ENCODE data around the gene VSTM4. TPM values are rescaled to one million over a fixed set of nuclear protein-coding genes. Genes with fewer than 3 reads are reported as not detected.
A peak's percentile ranks its signal among the peaks of the same experiment; 100 is the strongest.

VSTM4 gene
- total and polyA plus RNA-seq, 4 donors: 2.9 to 49.4 (median 7.2) TPM

DNA sequence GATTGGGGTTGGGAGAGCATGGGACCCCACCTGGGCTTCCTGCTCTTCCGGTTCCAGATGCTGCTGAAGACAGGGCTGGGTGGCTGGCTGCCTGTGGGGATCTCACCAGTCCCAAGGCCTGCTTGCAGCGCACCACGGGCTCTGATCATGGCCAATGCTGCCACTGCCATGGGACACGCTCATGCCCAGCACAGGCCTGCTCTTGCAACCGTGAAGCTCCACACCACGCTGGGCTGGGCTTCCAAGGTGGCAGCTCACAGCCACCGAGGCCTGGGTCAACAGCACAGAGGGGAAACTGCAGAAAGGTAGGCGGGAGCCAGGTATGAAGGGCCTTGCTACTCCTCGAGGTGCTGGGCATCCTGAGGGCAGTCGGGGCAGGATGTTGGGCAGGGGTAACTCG is 103.6 kb downstream of the VSTM4 start:
- TF ChIP-seq, protein P1, sequence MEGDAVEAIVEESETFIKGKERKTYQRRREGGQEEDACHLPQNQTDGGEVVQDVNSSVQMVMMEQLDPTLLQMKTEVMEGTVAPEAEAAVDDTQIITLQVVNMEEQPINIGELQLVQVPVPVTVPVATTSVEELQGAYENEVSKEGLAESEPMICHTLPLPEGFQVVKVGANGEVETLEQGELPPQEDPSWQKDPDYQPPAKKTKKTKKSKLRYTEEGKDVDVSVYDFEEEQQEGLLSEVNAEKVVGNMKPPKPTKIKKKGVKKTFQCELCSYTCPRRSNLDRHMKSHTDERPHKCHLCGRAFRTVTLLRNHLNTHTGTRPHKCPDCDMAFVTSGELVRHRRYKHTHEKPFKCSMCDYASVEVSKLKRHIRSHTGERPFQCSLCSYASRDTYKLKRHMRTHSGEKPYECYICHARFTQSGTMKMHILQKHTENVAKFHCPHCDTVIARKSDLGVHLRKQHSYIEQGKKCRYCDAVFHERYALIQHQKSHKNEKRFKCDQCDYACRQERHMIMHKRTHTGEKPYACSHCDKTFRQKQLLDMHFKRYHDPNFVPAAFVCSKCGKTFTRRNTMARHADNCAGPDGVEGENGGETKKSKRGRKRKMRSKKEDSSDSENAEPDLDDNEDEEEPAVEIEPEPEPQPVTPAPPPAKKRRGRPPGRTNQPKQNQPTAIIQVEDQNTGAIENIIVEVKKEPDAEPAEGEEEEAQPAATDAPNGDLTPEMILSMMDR (IDR thresholded peaks at IDR 0.05; ENCODE audit: control extremely low read depth, extremely low read depth): no peak
- no peak overlapping the region for H3K4me3 ChIP-seq
- peaks cover 2 to 39% (median 11%) of the 10 kb centered on the region in 5 donors for H3K4me1 ChIP-seq (ENCODE audit: control insufficient read depth in 5 of 5, insufficient read depth in 5 of 5, low read length in 5 of 5)
- H3K36me3 ChIP-seq (ENCODE audit: control insufficient read depth in 4 of 4, insufficient read depth in 4 of 4, low read length in 4 of 4): peaks cover 0 to 1% (median 0%) of the 10 kb centered on the region in 4 donors
- no peaks in the 10 kb centered on the region for H3K27me3 ChIP-seq (ENCODE audit: control insufficient read depth in 3 of 3, insufficient read depth in 3 of 3, low read length in 2 of 3)
- H3K9me3 ChIP-seq (ENCODE audit: control insufficient read depth in 4 of 4, insufficient read depth in 3 of 4, low read length in 3 of 4): no peaks in the 10 kb centered on the region
- no peak for DNase-seq
- no peak overlapping the region for H3K27ac ChIP-seq (ENCODE audit: low read depth in 1 of 2, low read length in 1 of 2)
- no peak overlapping the region for H3K9ac ChIP-seq (ENCODE audit: insufficient read depth in 1 of 2, low read length in 2 of 2)
- 93 to 94% methylated on average over 11 of the region's 11 CpGs for WGBS, 2 donors
- ATAC-seq (ENCODE audit: insufficient read depth, low FRiP score): no peak

DNA sequence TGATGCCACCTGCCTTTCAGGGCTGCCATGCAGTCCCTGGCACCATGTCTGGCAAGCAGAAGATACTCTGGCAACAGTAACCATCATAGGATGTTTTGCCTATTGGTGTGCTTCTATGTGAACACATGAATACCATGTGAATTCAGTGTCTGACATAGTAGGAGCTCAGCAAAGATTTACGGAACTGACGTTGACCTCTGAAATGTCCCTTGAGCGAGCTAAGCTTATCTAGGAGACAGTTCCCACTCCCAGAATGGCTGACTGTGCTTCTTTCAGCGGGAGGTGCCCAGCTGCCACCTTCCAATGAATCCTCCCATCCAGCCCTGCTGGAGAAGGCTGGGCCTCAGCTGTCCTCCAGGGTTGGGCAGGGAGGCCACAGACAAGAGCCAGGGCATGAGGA is 104.5 kb downstream of the VSTM4 start:
- DNase-seq (no peak), ATAC-seq (ENCODE audit: insufficient read depth, low FRiP score) (no peak)
- TF ChIP-seq, protein P1 (IDR thresholded peaks at IDR 0.05; ENCODE audit: control extremely low read depth, extremely low read depth): no peak
- no peak overlapping the region for H3K9ac ChIP-seq (ENCODE audit: insufficient read depth in 1 of 2, low read length in 2 of 2)
- 42 to 46% methylated on average over 4 of the region's 4 CpGs for WGBS, 2 donors
- H3K27me3 ChIP-seq (ENCODE audit: control insufficient read depth in 3 of 3, insufficient read depth in 3 of 3, low read length in 2 of 3): no peaks in the 10 kb centered on the region
- no peak overlapping the region for H3K4me3 ChIP-seq
- peaks cover 2 to 39% (median 11%) of the 10 kb centered on the region in 5 donors for H3K4me1 ChIP-seq (ENCODE audit: control insufficient read depth in 5 of 5, insufficient read depth in 5 of 5, low read length in 5 of 5)
- H3K9me3 ChIP-seq (ENCODE audit: control insufficient read depth in 4 of 4, insufficient read depth in 3 of 4, low read length in 3 of 4): no peaks in the 10 kb centered on the region
- no peak overlapping the region for H3K27ac ChIP-seq (ENCODE audit: low read depth in 1 of 2, low read length in 1 of 2)
- no peaks in the 10 kb centered on the region for H3K36me3 ChIP-seq (ENCODE audit: control insufficient read depth in 4 of 4, insufficient read depth in 4 of 4, low read length in 4 of 4)

DNA sequence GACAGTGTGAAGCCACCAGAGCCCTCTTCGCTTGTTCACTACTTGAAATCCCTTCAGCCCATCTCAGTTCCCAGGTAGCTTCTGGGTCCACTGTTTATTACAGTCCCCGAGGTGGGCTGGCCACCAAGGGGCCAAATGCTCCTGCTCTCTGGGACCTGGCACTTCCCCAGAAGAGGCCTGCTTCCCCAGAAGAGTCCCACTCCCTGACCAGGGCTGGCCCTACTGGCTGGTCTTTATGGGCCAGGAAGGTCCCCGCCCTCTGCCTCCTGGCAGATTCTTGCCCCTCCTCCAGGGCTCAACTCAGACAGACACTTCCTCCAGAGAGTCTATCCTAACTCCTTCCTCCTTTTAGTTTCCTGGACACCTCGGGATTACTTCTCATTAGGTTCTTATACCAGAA is 105.0 kb downstream of the VSTM4 start:
- Histone ChIP-seq H3K9ac (ENCODE audit: insufficient read depth in 1 of 2, low read length in 2 of 2) (no peak overlapping the region), H3K9me3 (ENCODE audit: control insufficient read depth in 4 of 4, insufficient read depth in 3 of 4, low read length in 3 of 4) (no peaks in the 10 kb centered on the region), H3K4me3 (no peak overlapping the region), H3K27me3 (ENCODE audit: control insufficient read depth in 3 of 3, insufficient read depth in 3 of 3, low read length in 2 of 3) (no peaks in the 10 kb centered on the region), H3K27ac (ENCODE audit: low read depth in 1 of 2, low read length in 1 of 2) (no peak overlapping the region), H3K4me1 (ENCODE audit: control insufficient read depth in 5 of 5, insufficient read depth in 5 of 5, low read length in 5 of 5) (peaks cover 2 to 39% (median 11%) of the 10 kb centered on the region in 5 donors), H3K36me3 (ENCODE audit: control insufficient read depth in 4 of 4, insufficient read depth in 4 of 4, low read length in 4 of 4) (no peaks in the 10 kb centered on the region)
- TF ChIP-seq, protein P1 (IDR thresholded peaks at IDR 0.05; ENCODE audit: control extremely low read depth, extremely low read depth): no peak
- ATAC-seq (ENCODE audit: insufficient read depth, low FRiP score) (peak; percentile 21), DNase-seq (no peak)
- 65% methylated on average over 4 of the region's 4 CpGs for WGBS, 2 donors
